AG20443 (cell line): Measurements from ENCODE around the gene LAMTOR4.

Experiments
- DNase-seq: peaks from one replicate; pipeline ENCODE4 v3.0.0; 2012; ENCODE audit warnings: low spot score, mixed read lengths

Gene LAMTOR4

DNA sequence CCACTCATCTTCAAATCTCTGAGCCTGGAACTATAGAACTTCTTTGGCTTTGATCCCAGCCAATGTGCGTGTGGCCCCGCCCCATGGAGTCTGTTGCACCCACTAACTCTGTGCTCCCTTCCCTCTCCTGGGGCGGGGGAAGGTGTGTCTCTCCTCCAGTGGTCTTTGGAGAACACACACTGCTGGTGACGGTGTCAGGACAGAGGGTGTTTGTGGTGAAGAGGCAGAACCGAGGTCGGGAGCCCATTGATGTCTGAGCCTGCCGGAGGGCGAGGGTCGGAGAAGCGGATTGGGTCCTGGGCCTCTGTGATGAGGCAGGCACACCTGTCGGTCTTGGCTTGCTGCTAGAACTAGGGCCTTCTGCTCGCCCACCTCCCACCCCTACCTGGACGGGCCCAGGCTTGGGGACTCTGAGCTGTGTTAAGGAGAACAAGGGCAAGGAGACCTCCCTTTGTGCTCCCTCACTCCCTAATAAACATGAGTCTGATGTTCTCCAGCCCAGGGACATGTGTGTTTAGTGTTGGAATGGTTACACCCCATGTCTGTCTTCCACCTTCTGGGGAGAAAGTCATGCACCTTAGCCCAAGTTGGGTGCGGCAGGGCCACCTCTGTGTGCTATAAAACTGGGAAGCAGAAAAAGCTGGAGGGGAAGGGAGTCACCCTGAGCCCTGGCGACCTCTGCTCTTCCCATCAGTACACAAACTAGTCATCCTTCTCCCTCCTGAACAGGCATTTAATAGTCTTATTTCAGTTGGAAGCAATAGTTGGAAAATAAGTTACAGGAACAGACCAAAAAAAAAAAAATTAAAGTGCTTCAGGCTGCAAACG lies 5.2 kb downstream of the LAMTOR4 start:
- peak; percentile 6 for DNase-seq

DNA sequence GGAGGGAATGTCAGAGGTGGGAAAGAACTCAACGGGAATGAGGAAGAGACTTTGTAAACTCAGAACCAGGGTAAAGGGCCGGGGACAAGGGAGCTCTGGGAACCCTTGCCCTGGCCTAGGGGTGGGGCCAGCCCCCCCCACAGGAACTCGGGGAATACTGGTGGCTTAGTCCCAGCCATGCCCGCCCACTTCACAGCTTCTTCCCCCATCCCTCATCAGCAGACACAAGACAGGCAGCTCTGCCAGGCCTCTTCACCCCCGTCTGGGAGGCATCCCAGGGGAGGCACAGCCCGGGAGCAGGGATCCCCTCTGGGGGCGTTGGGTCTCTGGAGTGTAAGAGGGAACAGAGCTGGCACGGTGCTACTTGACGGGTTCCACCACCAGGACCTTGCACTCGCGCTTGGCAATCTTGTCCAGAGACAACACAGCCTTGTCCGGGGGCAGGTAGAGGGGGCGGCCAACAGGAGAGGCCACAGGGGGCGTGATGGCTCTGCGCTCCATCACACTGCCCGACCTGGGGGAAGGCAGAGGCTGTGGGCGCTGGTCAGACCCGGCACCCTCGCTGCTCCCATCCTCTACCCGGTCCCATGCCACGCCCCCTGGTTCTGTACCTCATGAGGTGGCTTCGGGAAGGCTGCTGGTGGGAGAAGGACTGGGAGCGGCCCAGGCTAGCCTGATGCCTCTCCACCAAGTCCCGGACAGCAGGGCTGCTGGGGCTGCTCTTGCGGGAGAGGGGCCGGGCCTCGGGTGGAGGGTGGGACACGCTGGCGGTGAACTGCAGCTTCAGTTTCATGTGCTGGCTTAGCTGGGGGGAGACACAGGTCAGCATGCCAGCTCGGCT lies 6.2 kb downstream of the LAMTOR4 start:
- peak; percentile 10 for DNase-seq

DNA sequence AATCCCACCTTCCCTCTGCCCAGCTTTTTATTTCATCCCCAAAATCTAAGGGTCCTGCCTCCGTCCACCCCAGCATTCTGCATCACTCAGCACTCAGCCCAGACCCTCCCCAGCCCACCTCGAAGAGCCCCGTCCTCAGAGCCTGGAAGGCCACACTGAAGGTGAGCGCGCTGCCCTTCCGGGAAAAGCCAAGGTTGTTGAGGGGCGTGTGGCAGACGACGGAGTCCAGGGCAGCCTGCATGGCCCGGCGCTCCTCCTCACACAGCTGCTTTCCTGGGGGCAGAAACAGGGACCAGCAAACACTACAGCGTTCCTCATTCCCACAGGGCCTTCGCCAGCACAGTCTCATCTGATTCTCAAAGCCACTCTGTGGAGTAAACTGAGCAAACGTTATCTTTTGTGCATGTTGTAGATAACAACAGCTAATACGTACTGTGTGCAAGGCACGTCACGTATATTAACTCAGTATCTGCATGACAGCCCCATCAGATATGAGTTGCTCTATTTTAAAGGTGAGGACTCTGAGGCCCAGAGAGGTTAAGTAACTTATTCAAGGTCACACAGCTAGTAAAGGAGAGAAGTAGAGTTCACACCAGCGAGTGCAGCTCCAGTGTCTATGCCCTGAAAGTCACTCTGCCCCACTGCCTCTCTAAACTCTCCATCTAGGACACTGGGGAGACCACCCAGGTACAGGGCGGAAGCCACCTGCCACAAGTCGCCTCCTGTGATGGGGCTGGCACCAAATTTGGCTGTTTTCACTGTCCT lies 7.0 kb downstream of the LAMTOR4 start:
- DNase-seq = peak; percentile 2

DNA sequence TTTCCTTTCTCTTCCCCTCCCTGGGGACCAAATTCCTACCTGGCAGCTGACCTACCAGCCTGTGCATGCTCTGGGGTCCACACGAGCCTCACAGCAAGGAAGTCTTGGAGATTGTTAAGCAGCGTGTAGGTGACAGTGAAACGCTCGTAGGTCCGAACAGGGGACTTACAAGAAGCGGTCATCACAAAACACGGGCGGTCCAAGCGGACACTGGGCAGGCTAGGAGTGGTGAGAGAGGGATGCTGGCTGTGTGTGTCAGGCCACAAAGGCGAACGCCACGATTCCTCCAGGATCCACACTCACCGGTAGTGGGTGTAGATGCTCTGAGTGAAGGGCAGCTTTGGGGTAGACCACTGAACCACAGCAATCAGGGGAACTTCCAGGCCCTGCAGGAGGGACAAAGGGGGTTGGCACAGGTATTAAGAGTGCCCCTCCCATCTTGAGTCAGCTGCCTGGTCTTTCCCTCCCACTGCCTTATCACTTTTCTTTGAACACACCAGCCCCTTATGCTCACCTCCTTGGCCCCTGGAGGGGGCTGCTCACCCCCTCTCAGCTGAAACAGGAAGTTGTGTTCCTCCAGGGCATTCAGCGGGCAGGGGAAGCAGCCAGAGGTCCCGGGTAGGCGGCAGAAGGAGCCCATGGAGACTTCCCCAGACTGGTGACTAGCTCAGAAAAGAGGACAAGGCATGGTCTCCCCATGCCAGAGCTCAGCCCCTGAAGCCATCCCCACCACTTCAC lies 7.8 kb downstream of the LAMTOR4 start:
- DNase-seq = peak; percentile 7

GRCh38 chr7:100157069-100157333 lies 8.3 kb downstream of the LAMTOR4 start:
- no peak for DNase-seq

- peak; percentile 67 for DNase-seq
Measured at GRCh38 chr7:100157334-100158228, 8.9 kb downstream of the LAMTOR4 start.

DNA sequence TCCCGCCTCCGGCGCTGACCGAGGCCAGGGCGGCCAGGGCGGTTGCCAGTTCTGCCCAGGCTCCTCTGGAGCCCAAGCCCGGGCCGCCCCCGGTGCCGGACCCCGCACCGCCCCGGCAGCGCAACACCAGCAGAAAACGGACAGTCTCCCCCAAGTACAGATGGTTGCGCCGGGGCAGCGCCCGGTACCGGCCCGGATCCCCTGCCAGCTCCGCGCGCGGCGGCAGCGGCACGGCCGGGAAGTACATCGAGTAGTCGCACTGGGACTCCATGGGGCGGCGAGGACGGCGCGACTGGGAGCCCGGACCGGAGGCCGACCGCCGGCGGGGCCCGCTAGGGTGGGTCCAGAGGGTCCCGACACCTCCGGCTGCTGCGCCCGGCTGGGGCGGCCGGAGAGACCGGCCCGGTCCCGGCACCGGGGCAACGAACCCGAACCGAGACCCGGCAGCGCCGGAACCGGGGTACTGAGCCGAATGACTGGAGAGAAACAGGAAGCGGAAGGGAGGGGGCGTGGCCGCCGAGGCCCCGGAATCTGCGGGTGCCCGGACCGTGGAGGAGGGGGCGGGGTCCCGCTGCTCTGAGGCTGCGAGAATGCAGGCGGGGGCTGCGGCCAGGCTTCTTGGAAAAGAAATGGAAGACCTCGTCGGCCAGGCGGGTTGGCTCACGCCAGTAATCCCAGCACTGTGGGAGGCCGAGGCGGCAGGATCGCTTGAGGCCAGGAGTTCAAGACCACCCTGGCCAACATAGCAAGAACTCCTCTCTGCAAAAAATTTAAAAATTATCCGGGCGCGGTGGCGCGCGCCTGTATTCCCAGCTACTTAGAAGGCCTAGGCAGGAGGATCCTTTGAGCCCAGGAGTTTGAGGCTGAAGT lies 9.7 kb downstream of the LAMTOR4 start, which contains the start of gene TRAPPC14:
Gene TRAPPC14 (minus strand): TSS at position 495 of the 870 bp plus-strand sequence. CDS start 224 bp downstream, at position 271.
- peak; percentile 98 for DNase-seq

GRCh38 chr7:100159099-100159623 lies 10.4 kb downstream of the LAMTOR4 start:
- peak; percentile 4 for DNase-seq

DNA sequence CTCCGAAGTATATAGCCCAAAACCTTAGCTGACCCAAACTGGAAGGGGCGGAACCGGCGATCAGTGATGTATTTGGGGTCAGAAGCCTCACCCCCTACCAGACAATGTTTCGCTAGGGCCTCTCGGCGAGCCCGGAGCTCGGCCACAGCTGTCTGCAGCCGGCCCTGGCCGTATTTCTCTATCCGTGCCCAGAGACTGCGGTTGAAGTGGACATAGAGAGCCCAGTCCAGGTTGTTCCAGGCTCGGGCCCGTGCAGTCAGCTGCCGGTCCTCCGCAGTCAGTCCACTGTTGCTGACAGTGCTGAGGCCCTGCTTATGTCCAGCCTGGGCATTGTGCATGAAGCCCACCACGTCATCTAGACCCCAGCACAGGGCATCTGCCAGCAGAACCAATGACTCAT lies 11.3 kb downstream of the LAMTOR4 start:
- DNase-seq = peak; percentile 2

DNA sequence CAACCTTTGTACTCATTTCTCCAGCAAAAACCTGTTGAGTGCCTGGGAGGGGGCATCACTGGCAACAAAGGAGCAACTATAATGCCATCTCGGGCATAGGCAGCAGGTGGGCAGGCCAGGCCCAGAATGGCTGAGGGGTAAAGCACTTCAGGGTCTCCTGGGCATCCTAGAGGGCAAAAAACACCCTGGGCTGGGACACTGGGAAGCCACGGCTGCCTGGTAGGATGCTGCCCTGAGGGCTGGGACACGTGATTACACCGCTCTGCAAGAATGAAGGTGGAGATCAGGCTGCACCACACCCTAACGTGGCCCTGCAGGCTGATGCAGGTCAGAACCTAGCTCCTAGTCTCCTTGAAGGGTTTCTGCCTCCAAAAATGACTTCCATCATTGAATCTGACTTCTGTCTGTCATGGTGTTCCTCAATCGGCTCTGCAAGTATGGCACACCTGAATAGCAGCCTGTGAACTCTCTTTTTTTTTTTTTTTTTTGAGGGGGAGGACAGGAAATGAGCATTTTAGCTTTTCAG lies 14.4 kb downstream of the LAMTOR4 start:
- no peak for DNase-seq

DNA sequence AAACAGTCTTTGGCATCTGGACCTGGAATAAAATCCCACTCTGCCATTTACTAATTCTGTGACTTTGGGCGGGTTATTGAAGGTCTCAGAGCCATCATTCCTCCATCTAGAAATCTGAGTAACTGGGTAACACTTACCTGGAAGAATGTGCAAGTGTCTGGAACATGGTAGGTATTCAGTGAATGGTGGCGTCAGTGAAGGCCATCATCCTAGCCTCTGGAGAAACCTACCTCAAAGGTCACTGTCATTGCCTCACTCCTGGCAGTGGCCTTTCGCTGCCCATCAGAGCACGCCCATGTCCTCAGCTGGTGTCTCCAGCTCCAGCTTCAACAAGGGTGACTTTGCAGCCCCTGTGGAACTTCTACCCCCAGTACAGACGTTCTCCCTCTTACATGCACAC lies 15.2 kb downstream of the LAMTOR4 start:
- no peak for DNase-seq

DNA sequence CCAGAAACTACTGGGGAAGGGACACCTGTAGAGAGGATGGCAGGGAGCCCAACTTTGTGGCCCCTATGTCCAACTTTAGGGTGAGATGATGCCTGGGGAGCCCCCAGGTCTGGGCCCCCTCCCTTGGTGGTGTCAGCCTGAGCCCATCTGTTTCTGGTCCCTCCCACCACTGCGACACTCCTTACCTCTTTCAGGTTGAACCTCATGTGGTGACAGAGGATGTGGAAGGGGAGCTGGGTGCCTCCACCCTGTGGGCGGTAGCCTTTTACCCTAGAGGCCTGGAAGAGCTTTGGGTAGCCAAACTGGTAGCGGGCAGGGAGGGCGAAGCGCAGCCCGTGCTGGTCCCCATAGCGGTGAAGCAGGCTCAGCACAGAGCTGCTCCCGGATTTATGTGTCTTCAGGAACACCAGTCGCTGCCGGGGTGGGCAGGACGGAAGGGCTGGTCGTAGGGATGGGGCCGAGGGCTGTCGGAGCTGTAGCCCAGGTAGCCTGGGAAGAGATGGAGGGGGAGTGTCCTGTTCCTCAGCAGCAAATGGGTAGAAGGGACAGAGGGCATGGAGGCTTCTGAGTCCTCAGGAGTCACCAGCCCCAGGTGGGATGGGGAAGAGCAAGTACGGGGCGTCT lies 17.7 kb downstream of the LAMTOR4 start:
- no peak for DNase-seq

DNA sequence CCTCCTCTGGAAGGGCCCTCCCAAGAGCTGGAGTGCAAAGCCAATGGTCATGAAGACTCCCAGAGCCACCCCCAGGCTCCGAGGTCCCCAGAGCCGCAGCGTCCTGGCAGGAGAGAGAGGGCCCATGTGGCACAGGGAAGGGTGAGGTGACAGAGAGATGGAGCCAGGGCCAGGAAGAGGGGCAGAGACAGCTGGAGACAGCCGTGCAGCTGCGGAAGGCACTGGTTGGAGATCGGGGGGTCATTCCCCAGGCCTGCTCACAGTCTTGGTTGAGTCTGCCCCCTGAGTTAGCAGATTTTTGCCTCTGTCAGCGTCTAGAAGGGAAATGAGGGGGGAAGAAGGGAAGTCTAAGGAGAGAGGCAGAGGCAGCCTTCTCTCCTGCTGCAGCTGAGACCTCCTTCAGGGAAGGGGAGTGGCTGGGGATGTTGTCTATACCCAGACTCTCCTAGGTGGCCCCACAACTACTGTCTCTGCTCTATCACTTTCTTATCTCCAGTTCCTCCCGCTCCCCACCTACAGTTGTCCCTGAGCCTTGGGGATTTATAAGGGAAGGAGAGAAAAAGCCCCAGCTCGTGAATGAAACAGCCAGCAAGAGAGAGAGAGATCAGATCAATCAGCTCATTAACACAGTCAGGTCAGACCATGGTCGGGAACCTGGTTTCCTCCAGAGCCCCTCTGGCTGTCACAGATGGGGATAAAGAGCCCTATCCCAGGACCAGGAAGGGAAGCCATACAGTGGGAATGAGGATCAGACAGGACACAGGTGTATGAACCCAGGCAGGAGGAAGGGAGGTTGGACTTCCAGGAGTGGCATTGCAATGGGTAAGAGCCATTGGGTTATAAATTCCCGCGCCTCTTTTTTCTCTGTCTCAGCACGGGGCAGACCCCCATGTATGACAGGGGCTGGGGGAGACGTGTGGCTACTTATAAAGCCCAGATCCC lies 18.5 kb downstream of the LAMTOR4 start:
- no peak for DNase-seq

DNA sequence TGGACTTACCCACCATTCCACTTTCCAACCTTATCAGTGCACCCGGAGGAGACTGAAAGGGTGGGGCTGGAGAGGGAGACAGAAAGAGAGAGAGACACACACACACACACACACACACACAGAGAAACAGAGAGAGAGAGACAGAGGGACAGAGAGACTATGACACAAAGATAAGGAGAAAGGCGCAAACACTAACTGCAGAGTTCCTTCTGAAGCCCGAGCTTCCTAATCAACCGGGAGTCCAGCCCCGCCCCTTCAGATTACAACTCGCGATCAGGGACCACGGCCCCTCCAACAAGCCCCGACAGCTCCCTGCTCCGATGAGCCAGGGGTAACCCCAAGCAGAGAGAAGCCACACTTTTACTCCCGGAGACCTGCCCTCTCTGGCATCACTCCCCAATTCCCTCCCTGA lies 19.2 kb downstream of the LAMTOR4 start:
- no peak for DNase-seq

DNA sequence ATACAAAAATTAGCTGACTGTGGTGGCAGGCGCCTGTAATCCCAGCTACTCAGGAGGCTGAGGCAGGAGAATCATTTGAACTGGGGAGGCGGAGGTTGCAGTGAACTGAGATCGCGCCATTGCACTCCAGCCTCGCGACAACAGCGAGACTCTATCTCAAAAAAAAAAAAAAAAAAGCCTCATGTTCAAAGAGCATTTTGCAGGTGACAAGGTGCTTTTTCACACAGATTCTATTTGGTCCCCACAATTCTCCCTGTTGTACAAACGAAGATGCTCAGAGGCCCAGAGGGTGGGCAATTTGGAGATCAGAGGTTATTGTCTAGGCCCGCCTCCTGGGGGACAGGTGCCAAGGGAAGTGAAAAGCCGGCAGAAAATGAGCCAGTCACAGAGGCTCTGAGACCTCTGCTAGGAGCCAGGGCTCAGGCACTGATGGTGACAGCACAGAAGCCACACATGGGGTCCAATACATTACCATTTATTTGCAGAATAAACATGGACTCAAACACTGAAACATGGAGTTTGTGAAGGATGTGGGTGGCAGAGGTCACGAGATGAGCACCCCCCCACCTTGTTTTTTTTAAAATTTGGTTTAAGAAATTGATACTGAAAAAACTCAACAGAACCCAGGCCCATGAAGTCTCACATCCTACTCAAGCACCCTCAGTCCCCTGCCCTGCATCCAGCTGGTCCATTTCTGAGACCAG lies 20.6 kb downstream of the LAMTOR4 start:
- no peak for DNase-seq

- DNase-seq = no peak
Measured at GRCh38 chr7:100170101-100170897, 21.6 kb downstream of the LAMTOR4 start.
